Measurements from ENCODE around the gene DCTN1. TPM values are rescaled to one million over a fixed set of nuclear protein-coding genes. Genes with fewer than 3 reads are reported as not detected.

Gene DCTN1
- total RNA-seq, 1 donor: 177 TPM

GRCh38 chr2:74325815-74326214 is 54.3 kb downstream of the DCTN1 start:
- H2AFZ ChIP-seq (ENCODE audit: low read length): no peak overlapping the region
- H3K4me1 ChIP-seq (ENCODE audit: insufficient read depth, low read length): no peaks in the 10 kb centered on the region
- no peak overlapping the region for H3K4me3 ChIP-seq (ENCODE audit: insufficient read depth, low read length)
- H3K27me3 ChIP-seq (ENCODE audit: insufficient read depth, low read length): no peaks in the 10 kb centered on the region
- H3K36me3 ChIP-seq (ENCODE audit: insufficient read depth, low read length): no peaks in the 10 kb centered on the region
- H3K9me3 ChIP-seq (ENCODE audit: low read depth, low read length): no peaks in the 10 kb centered on the region
- TF ChIP-seq CTCF (IDR thresholded peaks at IDR 0.05; ENCODE audit: extremely low read depth, low read depth, low read length): no peak
- no peak overlapping the region for H3K27ac ChIP-seq (ENCODE audit: low read depth, low read length)
- DNase-seq (ENCODE audit: insufficient read length, low spot score, missing footprints): no peak
- H3K79me2 ChIP-seq (ENCODE audit: insufficient read depth, low read length): no peaks in the 10 kb centered on the region
- no peak overlapping the region for H3K4me2 ChIP-seq (ENCODE audit: insufficient read depth, low read length)
- no peaks in the 10 kb centered on the region for H4K20me1 ChIP-seq (ENCODE audit: insufficient read depth, low read length)

GRCh38 chr2:74321737-74322136 is 58.4 kb downstream of the DCTN1 start:
- no peaks in the 10 kb centered on the region for H3K4me1 ChIP-seq (ENCODE audit: insufficient read depth, low read length)
- no peak overlapping the region for H3K27ac ChIP-seq (ENCODE audit: low read depth, low read length)
- DNase-seq (ENCODE audit: insufficient read length, low spot score, missing footprints): no peak
- no peak overlapping the region for H3K4me3 ChIP-seq (ENCODE audit: insufficient read depth, low read length)
- no peaks in the 10 kb centered on the region for H3K36me3 ChIP-seq (ENCODE audit: insufficient read depth, low read length)
- H3K9me3 ChIP-seq (ENCODE audit: low read depth, low read length): no peaks in the 10 kb centered on the region
- H2AFZ ChIP-seq (ENCODE audit: low read length): no peak overlapping the region
- no peaks in the 10 kb centered on the region for H3K27me3 ChIP-seq (ENCODE audit: insufficient read depth, low read length)
- TF ChIP-seq CTCF (IDR thresholded peaks at IDR 0.05; ENCODE audit: extremely low read depth, low read depth, low read length): no peak
- no peak overlapping the region for H3K4me2 ChIP-seq (ENCODE audit: insufficient read depth, low read length)
- no peaks in the 10 kb centered on the region for H4K20me1 ChIP-seq (ENCODE audit: insufficient read depth, low read length)
- H3K79me2 ChIP-seq (ENCODE audit: insufficient read depth, low read length): no peaks in the 10 kb centered on the region

- H3K4me3 ChIP-seq (ENCODE audit: insufficient read depth, low read length): no peak overlapping the region
- H3K27me3 ChIP-seq (ENCODE audit: insufficient read depth, low read length): no peaks in the 10 kb centered on the region
- no peaks in the 10 kb centered on the region for H3K79me2 ChIP-seq (ENCODE audit: insufficient read depth, low read length)
- H3K4me2 ChIP-seq (ENCODE audit: insufficient read depth, low read length): no peak overlapping the region
- H2AFZ ChIP-seq (ENCODE audit: low read length): no peak overlapping the region
- no peak for TF ChIP-seq CTCF (IDR thresholded peaks at IDR 0.05; ENCODE audit: extremely low read depth, low read depth, low read length)
- H3K4me1 ChIP-seq (ENCODE audit: insufficient read depth, low read length): no peaks in the 10 kb centered on the region
- no peak overlapping the region for H3K27ac ChIP-seq (ENCODE audit: low read depth, low read length)
- DNase-seq (ENCODE audit: insufficient read length, low spot score, missing footprints): no peak
- no peaks in the 10 kb centered on the region for H3K9me3 ChIP-seq (ENCODE audit: low read depth, low read length)
- H4K20me1 ChIP-seq (ENCODE audit: insufficient read depth, low read length): no peaks in the 10 kb centered on the region
- no peaks in the 10 kb centered on the region for H3K36me3 ChIP-seq (ENCODE audit: insufficient read depth, low read length)
Observed at GRCh38 chr2:74317701-74318100, 62.4 kb downstream of the DCTN1 start.

- Histone ChIP-seq H3K27ac (ENCODE audit: low read depth, low read length) (no peak overlapping the region), H3K36me3 (ENCODE audit: insufficient read depth, low read length) (no peaks in the 10 kb centered on the region), H3K4me3 (ENCODE audit: insufficient read depth, low read length) (no peak overlapping the region), H3K4me1 (ENCODE audit: insufficient read depth, low read length) (no peaks in the 10 kb centered on the region), H3K4me2 (ENCODE audit: insufficient read depth, low read length) (no peak overlapping the region), H3K27me3 (ENCODE audit: insufficient read depth, low read length) (no peaks in the 10 kb centered on the region), H3K79me2 (ENCODE audit: insufficient read depth, low read length) (no peaks in the 10 kb centered on the region), H3K9me3 (ENCODE audit: low read depth, low read length) (no peaks in the 10 kb centered on the region), H4K20me1 (ENCODE audit: insufficient read depth, low read length) (no peaks in the 10 kb centered on the region), H2AFZ (ENCODE audit: low read length) (no peak overlapping the region)
- no peak for DNase-seq (ENCODE audit: insufficient read length, low spot score, missing footprints)
- no peak for TF ChIP-seq CTCF (IDR thresholded peaks at IDR 0.05; ENCODE audit: extremely low read depth, low read depth, low read length)
Observed at GRCh38 chr2:74316627-74317295, 63.4 kb downstream of the DCTN1 start.
